22Rv1 (cell line): ENCODE measurements around the gene JADE1.

Experiments
- CTCF ChIP-seq: fragments of 450-650 bp; IDR thresholded peaks from 2 replicates; pipeline ENCODE4 v1.5.1; 2017; ENCODE audit warnings: mild to moderate bottlenecking
- ZFX ChIP-seq: fragments of 450-650 bp; IDR thresholded peaks from 2 replicates; pipeline ENCODE4 v1.6.1; 2017; ENCODE audit warnings: antibody characterized with exemption, borderline replicate concordance

- TF ChIP-seq ZFX: no peak
- TF ChIP-seq CTCF: no peak
These were observed 4.5 kb downstream of the JADE1 start for GRCh38 chr4:128813965-128814364.
